ENCODE measurements around the gene TDRD6. TPM values are rescaled to one million over a fixed set of nuclear protein-coding genes. Genes with fewer than 3 reads are reported as not detected.

The TDRD6 gene
- total and polyA plus RNA-seq, 7 donors: 0.04 to 0.45 (median 0.20) TPM

DNA sequence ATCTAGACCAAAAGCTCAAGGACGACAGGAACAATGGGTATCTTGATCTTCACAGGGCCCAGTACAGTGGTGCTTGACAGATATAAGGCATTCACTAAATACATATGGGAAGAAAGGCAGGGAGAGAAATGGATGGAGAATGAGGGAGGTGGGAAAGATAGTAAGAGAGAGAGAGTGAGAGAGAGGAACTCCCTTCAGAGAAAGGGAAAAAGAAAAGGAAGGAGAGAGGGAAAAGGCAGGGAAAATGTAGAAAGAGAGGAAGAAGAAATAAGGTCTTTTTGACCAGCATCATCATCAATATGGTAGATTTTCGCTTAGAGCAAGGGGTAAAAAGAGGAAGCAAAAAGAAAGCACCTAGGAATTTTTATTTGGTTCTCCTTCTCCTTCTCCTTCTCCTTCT is 58.3 kb downstream of the TDRD6 start:
- no peak for ATAC-seq
- TF ChIP-seq, protein P1, sequence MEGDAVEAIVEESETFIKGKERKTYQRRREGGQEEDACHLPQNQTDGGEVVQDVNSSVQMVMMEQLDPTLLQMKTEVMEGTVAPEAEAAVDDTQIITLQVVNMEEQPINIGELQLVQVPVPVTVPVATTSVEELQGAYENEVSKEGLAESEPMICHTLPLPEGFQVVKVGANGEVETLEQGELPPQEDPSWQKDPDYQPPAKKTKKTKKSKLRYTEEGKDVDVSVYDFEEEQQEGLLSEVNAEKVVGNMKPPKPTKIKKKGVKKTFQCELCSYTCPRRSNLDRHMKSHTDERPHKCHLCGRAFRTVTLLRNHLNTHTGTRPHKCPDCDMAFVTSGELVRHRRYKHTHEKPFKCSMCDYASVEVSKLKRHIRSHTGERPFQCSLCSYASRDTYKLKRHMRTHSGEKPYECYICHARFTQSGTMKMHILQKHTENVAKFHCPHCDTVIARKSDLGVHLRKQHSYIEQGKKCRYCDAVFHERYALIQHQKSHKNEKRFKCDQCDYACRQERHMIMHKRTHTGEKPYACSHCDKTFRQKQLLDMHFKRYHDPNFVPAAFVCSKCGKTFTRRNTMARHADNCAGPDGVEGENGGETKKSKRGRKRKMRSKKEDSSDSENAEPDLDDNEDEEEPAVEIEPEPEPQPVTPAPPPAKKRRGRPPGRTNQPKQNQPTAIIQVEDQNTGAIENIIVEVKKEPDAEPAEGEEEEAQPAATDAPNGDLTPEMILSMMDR (IDR thresholded peaks at IDR 0.05): no peak
- no peaks in the 10 kb centered on the region for H3K36me3 ChIP-seq (ENCODE audit: insufficient read depth in 1 of 2, low read depth in 1 of 2)
- H3K4me1 ChIP-seq: no peaks in the 10 kb centered on the region
- no peaks in the 10 kb centered on the region for H3K9me3 ChIP-seq
- WGBS, 3 donors: 87 to 91% (median 87%) methylated on average over 2 of the region's 2 CpGs
- no peak overlapping the region for H3K4me3 ChIP-seq
- no peak for DNase-seq
- intact Hi-C loops (cut with DNase I): no loop called here
- no peak overlapping the region for H3K27ac ChIP-seq
- peaks cover 0 to 9% (median 0%) of the 10 kb centered on the region in 3 donors for H3K27me3 ChIP-seq (ENCODE audit: insufficient read depth in 3 of 3, low read length in 2 of 3)

- Histone ChIP-seq H3K4me1 (no peaks in the 10 kb centered on the region), H3K4me3 (no peak within 1 kb of the TSS), H3K27me3 (ENCODE audit: insufficient read depth in 3 of 3, low read length in 2 of 3) (peaks cover 0 to 9% (median 0%) of the 10 kb centered on the region in 3 donors), H3K9me3 (no peaks in the 10 kb centered on the region), H3K27ac (no peak within 1 kb of the TSS), H3K36me3 (ENCODE audit: insufficient read depth in 1 of 2, low read depth in 1 of 2) (no peaks in the 10 kb centered on the region)
- WGBS, 3 donors: 24 to 30% (median 26%) methylated on average over 1 of the region's 1 CpG
- ATAC-seq (no peak), DNase-seq (no peak)
- TF ChIP-seq, protein P1 (IDR thresholded peaks at IDR 0.05): no peak
- intact Hi-C loops (cut with DNase I): no loop called here
Measured at GRCh38 chr6:46746696-46747095, 59.0 kb downstream of the TDRD6 start, which contains the start of gene ANKRD66. ANKRD66 (plus strand) TSS chr6:46746933; CDS start chr6:46751949, 5,016 bp downstream.

DNA sequence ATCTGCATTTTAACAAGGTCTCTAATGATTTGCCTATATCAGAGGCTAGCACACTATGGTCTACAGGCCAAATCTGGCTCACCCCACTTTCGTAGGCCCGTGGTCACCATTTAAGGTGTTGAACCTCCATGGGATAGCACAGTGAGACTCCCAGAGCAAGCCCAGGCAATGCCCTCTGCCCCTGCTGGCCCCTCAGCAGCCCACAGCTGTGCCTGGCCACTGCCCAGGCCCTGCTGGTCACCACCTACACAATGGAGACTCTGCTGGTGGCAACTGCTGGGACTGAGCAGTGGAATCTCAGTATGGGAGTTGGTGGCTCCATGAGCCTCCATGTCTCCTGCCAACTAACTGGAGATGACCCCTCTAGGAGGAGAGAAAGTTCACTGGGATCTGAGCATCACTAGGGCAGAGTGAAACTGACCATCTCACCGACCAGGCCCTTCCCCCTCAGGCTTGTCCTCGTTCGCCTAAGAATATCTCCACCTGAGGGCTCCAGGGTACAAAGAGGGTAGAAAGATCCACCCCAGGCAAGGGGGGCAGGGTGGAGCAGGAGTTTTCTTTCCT is 61.3 kb downstream of the TDRD6 start:
- H3K9me3 ChIP-seq: no peaks in the 10 kb centered on the region
- intact Hi-C loops (cut with DNase I): no loop called here
- H3K27ac ChIP-seq: no peak overlapping the region
- TF ChIP-seq, protein P1 (IDR thresholded peaks at IDR 0.05): no peak
- DNase-seq (no peak), ATAC-seq (no peak)
- H3K4me1 ChIP-seq: no peaks in the 10 kb centered on the region
- H3K27me3 ChIP-seq (ENCODE audit: insufficient read depth in 3 of 3, low read length in 2 of 3): peaks cover 0 to 9% (median 0%) of the 10 kb centered on the region in 3 donors
- WGBS, 3 donors: 93 to 98% (median 95%) methylated on average over 5 of the region's 5 CpGs
- no peaks in the 10 kb centered on the region for H3K36me3 ChIP-seq (ENCODE audit: insufficient read depth in 1 of 2, low read depth in 1 of 2)
- H3K4me3 ChIP-seq: no peak overlapping the region

DNA sequence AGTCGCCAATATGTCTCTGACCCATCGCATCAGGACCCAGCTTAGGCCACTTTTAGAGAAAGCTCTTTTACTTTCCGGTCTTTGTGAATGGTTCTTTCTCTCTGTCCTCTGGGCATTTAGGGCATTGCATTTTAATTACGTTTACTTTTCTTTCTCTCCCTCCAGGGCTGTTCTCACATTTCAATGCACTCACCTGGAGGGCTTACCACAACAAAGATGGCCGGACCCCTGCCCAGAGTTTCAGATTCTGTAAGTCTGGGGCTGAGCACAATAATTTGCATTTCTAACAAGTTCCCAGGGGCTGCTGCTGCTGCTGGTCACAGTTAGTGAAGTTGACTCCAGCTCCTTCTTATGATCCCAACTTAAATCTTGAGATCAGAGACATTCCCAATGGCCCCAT is 62.0 kb downstream of the TDRD6 start:
- H3K9me3 ChIP-seq: no peaks in the 10 kb centered on the region
- ATAC-seq: no peak
- intact Hi-C loops (cut with DNase I): no loop called here
- no peak overlapping the region for H3K27ac ChIP-seq
- H3K27me3 ChIP-seq (ENCODE audit: insufficient read depth in 3 of 3, low read length in 2 of 3): peaks cover 0 to 9% (median 0%) of the 10 kb centered on the region in 3 donors
- no peaks in the 10 kb centered on the region for H3K4me1 ChIP-seq
- no peaks in the 10 kb centered on the region for H3K36me3 ChIP-seq (ENCODE audit: insufficient read depth in 1 of 2, low read depth in 1 of 2)
- no peak for DNase-seq
- H3K4me3 ChIP-seq: no peak overlapping the region
- WGBS, 3 donors: 80 to 89% (median 86%) methylated on average over 5 of the region's 5 CpGs
- TF ChIP-seq, protein P1 (IDR thresholded peaks at IDR 0.05): no peak

DNA sequence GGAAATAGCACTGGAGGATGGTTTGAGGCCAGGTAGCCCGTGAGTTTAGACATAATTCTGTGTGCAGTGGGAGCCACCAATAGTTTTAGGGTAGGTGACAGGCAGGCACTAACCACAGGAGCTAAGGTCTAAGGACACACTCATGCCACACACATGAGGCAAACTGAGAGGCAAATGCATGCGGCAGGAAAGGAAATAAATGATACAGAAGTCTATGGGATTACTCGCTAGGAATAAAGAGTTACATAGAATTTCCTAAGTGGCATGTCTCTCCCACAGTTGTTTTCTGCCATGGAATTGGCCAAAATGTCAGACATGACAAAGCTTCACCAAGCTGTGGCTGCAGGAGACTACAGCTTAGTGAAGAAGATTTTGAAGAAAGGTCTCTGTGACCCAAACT is 64.0 kb downstream of the TDRD6 start:
- WGBS, 3 donors: 60 to 97% (median 74%) methylated on average over 3 of the region's 3 CpGs

More for the DNA sequence above, 64.0 kb downstream of the TDRD6 start:
- Histone ChIP-seq H3K27ac (no peak overlapping the region), H3K9me3 (no peaks in the 10 kb centered on the region), H3K4me3 (no peak overlapping the region), H3K4me1 (peaks cover 2% of the 10 kb centered on the region), H3K36me3 (ENCODE audit: insufficient read depth in 1 of 2, low read depth in 1 of 2) (no peaks in the 10 kb centered on the region), H3K27me3 (ENCODE audit: insufficient read depth in 3 of 3, low read length in 2 of 3) (no peaks in the 10 kb centered on the region)
- no peak for DNase-seq
- TF ChIP-seq, protein P1 (IDR thresholded peaks at IDR 0.05): no peak
- ATAC-seq: no peak
- intact Hi-C loops (cut with DNase I): no loop called here

Measured in psoas muscle (tissue), 8 donors.